ENCODE results near the gene NOSIP.
A peak's percentile ranks its signal among the peaks of the same experiment; 100 is the strongest.

NOSIP gene

DNA sequence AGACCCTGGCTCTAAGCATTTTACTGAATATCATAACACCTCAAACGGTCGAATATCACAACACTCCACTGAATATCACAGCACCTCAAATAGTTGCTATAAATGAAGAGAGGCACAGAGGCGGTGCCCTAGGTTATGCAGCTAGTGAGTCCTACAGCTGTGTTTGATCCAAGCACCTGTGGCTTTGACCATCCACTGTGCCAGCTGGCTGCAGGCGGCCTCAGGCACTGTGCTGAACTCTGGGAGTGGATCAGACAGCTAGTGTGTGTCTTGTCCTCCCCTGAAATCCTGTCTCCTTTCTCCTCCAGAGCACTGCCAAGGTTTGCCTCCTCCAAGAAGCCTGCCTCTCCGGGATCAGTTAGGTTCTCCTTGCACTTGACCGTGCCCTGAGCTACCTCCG, 7.3 kb downstream of the NOSIP start:
- H3K27me3 ChIP-seq (ENCODE audit: insufficient read depth, poor library complexity, severe bottlenecking), result no peaks in the 10 kb centered on the region
- no peak overlapping the region for H3K4me3 ChIP-seq (ENCODE audit: severe bottlenecking)
- peak; percentile 25; the same call in 2 of the 3 replicates for ATAC-seq (ENCODE audit: low read depth)
- no peak for DNase-seq (ENCODE audit: low spot score)
- peaks cover 20% of the 10 kb centered on the region for H3K36me3 ChIP-seq (ENCODE audit: low read depth)
- peaks cover 2% of the 10 kb centered on the region for H3K4me1 ChIP-seq (ENCODE audit: insufficient read depth, poor library complexity, severe bottlenecking)
- TF ChIP-seq, protein P1, sequence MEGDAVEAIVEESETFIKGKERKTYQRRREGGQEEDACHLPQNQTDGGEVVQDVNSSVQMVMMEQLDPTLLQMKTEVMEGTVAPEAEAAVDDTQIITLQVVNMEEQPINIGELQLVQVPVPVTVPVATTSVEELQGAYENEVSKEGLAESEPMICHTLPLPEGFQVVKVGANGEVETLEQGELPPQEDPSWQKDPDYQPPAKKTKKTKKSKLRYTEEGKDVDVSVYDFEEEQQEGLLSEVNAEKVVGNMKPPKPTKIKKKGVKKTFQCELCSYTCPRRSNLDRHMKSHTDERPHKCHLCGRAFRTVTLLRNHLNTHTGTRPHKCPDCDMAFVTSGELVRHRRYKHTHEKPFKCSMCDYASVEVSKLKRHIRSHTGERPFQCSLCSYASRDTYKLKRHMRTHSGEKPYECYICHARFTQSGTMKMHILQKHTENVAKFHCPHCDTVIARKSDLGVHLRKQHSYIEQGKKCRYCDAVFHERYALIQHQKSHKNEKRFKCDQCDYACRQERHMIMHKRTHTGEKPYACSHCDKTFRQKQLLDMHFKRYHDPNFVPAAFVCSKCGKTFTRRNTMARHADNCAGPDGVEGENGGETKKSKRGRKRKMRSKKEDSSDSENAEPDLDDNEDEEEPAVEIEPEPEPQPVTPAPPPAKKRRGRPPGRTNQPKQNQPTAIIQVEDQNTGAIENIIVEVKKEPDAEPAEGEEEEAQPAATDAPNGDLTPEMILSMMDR (IDR thresholded peaks at IDR 0.05; ENCODE audit: poor library complexity, severe bottlenecking), result no peak
- H3K9me3 ChIP-seq (ENCODE audit: severe bottlenecking), result no peaks in the 10 kb centered on the region
- no peak overlapping the region for H3K27ac ChIP-seq (ENCODE audit: poor library complexity, severe bottlenecking)

- Histone ChIP-seq H3K27me3 (ENCODE audit: insufficient read depth, poor library complexity, severe bottlenecking) (no peaks in the 10 kb centered on the region), H3K36me3 (ENCODE audit: low read depth) (peaks cover 18% of the 10 kb centered on the region), H3K9me3 (ENCODE audit: severe bottlenecking) (no peaks in the 10 kb centered on the region), H3K27ac (ENCODE audit: poor library complexity, severe bottlenecking) (no peak overlapping the region), H3K4me1 (ENCODE audit: insufficient read depth, poor library complexity, severe bottlenecking) (peaks cover 3% of the 10 kb centered on the region), H3K4me3 (ENCODE audit: severe bottlenecking) (no peak overlapping the region)
- TF ChIP-seq, protein P1 (IDR thresholded peaks at IDR 0.05; ENCODE audit: poor library complexity, severe bottlenecking), result no peak
- ATAC-seq (ENCODE audit: low read depth) (no peak), DNase-seq (ENCODE audit: low spot score) (no peak)
These were observed 9.2 kb downstream of the NOSIP start for GRCh38 chr19:49570997-49571676.

GRCh38 chr19:49570138-49570856, 10.1 kb downstream of the NOSIP start:
- peak; percentile 79 for ATAC-seq (ENCODE audit: low read depth)
- H3K27ac ChIP-seq (ENCODE audit: poor library complexity, severe bottlenecking), result no peak overlapping the region

DNA sequence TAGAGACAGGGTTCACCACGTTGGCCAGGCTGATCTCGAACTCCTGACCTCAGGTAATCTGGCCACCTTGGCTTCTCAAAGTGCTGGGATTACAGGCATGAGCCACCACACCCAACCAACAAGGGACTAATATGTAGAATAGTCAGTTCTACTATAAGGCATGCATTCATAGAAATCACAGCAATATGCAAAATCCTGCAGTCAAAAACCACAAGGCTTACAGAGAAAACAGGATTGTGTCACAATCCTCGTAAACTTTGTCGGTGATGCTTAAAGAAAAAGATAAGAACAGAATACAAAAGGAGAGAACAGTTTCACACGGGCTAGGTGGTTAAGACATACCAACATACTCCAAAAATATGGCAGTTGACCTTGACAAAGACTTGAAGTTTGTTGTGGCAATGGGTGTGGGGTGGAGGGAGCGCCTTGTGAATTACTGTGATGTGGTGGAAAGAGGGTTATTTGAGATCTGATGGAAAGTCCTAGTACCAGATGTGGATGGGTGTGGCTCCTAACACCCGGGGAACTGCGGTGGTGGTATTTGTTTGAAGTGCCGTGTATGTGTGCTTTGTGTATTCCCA, 12.4 kb downstream of the NOSIP start:
- ATAC-seq (ENCODE audit: low read depth) (no peak), DNase-seq (ENCODE audit: low spot score) (no peak)
- H3K27ac ChIP-seq (ENCODE audit: poor library complexity, severe bottlenecking), result no peak overlapping the region
- no peaks in the 10 kb centered on the region for H3K27me3 ChIP-seq (ENCODE audit: insufficient read depth, poor library complexity, severe bottlenecking)
- H3K4me3 ChIP-seq (ENCODE audit: severe bottlenecking), result no peak overlapping the region
- no peaks in the 10 kb centered on the region for H3K9me3 ChIP-seq (ENCODE audit: severe bottlenecking)
- TF ChIP-seq, protein P1 (IDR thresholded peaks at IDR 0.05; ENCODE audit: poor library complexity, severe bottlenecking), result no peak
- peaks cover 3% of the 10 kb centered on the region for H3K4me1 ChIP-seq (ENCODE audit: insufficient read depth, poor library complexity, severe bottlenecking)
- H3K36me3 ChIP-seq (ENCODE audit: low read depth), result peaks cover 4% of the 10 kb centered on the region; the same call in 1 of the 2 replicates

More at GRCh38 chr19:49570138-49570856, 10.1 kb downstream of the NOSIP start:
- no peaks in the 10 kb centered on the region for H3K9me3 ChIP-seq (ENCODE audit: severe bottlenecking)
- no peak for DNase-seq (ENCODE audit: low spot score)
- no peaks in the 10 kb centered on the region for H3K27me3 ChIP-seq (ENCODE audit: insufficient read depth, poor library complexity, severe bottlenecking)
- TF ChIP-seq, protein P1 (IDR thresholded peaks at IDR 0.05; ENCODE audit: poor library complexity, severe bottlenecking), result peak; percentile 99
- no peak overlapping the region for H3K4me3 ChIP-seq (ENCODE audit: severe bottlenecking)
- peaks cover 3% of the 10 kb centered on the region for H3K4me1 ChIP-seq (ENCODE audit: insufficient read depth, poor library complexity, severe bottlenecking)
- H3K36me3 ChIP-seq (ENCODE audit: low read depth), result peaks cover 10% of the 10 kb centered on the region
